ENCODE results near the gene STX1B.
A peak's percentile ranks its signal among the peaks of the same experiment; 100 is the strongest.
"Not testable (repeated sequence)": the region's sequence is repeated elsewhere in the genome, so short reads cannot be mapped to it uniquely, and the experiment has no call there.

STX1B gene

DNA sequence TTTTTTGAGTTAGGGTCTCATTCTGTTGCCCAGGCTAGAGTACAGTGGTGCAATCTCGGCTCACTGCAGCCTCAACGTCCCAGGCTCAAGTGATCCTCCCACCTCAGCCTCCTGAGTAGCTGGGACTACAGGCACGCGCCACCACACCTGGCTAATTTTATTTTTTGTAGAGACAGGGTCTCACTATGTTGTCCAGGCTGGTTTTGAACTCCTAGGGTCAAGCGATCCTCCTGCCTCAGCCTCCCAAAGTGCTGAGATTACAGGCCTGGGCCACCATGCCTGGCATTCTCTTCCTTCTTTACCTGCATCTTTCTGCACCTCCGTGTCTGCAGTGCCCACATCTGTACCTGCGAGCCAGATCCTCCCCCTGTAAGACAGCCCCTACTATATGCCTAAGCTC is 1.4 kb upstream of the STX1B start:
- not testable (repeated sequence) for DNase-seq

DNA sequence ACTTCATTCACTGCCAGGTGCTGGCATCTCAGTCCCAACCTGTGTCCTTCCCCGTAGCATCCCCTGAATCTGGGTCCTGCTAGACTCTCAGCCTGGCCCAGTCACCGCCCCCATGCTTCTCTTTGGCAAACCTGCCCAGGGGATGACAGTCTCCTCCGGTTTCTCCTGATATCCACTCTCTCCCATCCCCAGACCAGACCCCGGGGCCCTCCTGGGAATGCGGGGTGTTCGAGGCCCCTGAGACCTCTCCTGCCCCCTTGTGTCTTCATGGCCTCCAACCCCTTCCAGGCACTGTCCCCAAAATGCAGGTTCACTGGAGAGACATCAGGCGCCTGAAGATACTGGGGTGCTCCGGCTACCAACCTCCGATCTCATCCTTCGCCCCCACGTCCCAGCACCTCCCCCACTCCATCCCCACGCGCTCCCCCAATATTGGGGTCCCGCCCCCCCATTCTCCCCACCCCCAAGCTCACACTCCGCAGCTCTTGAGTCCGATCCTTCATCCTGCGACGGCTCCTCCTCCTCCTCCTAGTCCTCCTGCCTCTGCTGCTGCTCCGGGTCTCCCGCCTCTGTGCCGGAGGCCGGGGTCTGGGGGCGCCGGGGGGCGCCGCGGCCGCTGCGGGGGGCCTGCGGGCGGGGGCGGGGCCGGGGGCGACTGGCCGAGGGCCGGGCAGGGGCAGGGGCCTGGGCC is 399 bp downstream of the STX1B start:
- no peak for DNase-seq

DNA sequence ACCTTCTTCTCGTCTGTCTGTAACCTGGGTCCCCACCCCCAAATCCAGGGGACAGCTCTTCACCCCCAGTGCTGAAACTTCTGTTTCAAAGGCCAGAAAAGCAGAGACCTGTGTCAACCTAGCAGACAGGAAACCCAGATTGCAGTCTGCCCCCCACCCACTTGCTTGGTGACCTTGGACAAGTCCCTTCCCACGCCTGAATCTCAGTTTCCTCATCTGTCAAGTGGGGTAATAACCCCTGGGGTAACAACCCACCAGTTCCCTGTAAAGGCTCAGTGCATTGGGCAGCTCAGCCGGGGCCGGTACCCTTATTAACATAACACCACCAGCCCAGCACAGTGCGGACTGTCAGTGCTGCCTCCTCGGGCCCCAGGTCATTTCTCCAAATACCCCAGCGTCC is 1.3 kb downstream of the STX1B start:
- DNase-seq, result no peak

DNA sequence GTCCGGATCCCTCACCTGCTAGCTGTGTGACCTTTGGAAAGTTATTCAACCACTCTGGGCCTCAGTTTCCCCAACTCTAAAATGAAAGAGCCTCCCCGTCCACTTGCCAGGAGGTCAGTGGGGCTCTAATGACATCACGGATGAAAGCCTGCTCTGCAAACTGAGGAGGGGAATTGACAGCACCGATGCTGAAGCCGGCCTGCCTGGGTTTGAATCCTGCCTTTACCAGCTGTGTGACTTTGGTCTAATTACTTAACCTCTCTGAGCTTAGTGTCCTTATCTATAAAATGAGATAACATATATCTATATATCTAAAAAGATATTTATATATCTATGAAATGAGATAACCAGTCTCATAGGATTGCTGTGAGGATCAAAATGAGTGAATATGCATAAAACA is 1.9 kb downstream of the STX1B start:
- no peak for DNase-seq

DNA sequence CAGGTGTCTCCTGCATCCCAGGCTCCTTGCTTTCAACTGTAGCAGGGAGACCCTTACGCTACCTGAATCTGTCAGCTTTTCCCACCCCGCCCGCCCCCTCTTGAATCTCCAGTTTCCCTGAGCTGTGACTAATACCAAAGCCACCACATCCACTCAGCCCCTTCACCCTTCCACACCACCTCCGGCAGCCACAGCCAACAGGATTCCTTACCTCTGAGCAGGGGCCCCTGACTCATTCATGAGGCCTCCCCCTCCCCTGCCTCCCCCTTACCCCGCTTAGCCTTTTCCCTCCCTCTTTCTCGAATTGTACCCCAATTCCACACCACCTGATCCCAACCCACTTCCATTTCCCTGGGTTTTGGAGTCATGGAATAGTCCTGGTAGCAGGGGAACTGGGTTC is 2.3 kb downstream of the STX1B start:
- DNase-seq, result no peak

DNA sequence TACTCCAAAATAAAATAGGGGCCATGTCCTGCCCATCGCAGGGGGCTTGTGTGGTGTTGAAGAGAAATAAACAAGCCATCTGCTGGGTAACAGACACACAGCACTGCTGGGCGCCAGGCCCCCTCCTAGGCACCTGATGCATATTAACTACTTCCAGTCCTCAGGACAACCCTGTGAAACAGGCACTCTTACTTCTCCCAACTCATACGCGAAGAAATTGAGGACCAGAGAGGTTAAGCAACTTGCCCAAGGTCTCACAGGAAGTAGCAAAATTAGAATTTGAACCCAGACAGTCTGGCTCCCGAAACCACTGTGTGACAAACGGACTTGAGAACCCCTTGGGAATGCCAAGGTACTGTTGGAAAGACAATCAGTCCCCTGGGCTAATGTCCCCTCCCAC is 2.8 kb downstream of the STX1B start:
- DNase-seq, result no peak

DNA sequence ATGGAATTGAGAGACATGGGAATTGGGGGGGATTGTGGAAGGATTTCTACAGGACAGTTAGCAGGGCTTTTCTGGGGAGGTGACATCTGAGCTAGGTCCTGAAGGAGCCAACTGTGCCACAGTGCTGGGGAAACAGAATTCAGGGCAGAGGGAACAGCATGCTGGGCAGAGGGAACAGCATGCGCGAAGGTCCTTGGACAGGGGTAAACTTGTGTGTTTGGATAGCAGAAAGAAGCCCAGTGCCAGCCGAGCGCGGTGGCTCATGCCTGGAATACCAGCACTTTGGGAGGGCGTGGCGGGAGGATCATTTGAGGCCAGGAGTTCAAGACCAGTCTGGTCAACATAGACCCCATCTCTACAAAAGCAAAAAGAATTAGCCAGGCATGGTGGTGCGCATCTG is 3.8 kb downstream of the STX1B start:
- no peak for DNase-seq

DNA sequence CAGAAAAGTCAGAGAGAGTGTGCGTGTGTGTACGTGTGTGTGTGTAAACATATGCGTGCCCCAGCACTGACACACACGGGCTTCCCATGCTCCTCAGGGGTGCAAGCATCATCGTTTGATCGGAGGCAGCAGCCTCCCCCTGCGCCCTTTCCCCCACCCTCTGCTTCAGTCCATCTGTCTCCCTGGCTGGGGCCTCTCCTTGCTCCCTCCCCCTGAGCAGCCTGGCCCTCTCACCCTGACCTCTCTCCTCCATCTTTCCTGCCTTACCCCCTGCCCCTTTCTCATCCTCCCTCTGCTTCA is 4.4 kb downstream of the STX1B start:
- no peak for DNase-seq

DNA sequence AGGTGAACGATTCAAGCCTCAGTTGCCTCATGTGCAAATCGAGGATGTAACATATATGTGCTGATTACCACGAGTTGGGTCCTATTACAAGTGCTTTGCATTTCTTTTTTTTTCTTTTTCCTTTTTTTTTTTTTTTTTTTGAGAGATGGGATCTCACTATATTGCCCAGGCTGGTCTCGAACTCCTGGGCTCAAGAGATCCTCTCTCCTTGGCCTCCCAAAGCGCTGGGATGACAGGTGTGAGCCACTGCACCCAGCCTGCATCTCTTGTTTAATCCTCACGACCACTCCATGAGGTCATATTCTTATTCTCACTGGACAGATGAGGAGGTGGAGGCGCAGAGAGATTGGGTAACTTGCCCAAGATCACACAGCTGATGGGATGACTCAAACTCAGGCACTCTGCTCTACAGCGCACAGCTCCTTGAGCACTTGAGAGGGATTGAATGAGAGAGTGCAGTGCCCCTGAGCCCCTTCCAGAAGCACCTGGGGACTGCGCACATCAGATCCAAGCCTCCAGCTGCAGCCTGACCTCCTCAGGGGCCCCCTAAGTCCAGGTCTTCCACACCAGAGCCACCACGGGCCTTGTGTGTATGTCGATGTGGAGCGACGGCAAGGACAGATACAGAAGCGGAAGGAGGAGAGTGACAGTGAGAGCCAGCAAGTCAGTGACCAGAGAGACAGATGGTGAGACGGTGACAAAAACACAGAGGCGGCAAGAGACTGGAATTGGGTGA is 4.9 kb downstream of the STX1B start:
- DNase-seq, result no peak

DNA sequence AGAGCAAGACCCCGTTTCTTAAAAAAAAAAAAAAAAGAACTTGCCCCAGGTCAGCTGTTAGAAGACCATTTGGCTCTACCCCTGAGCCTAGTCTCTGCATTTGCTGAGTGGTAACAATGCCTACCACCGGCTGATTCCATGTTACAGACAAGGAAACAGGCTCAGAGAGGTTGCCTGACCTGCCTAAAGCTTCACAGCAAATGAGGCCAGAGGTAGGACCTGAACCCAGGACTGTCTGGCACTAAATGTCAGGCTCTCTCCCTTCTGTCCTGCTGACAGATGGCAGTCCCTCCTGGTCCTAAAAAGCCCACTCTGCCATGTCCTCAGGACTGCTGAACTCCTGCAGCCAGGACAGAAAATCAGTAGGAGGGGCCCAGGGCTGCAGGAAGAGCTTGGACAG is 5.8 kb downstream of the STX1B start:
- no peak for DNase-seq

DNA sequence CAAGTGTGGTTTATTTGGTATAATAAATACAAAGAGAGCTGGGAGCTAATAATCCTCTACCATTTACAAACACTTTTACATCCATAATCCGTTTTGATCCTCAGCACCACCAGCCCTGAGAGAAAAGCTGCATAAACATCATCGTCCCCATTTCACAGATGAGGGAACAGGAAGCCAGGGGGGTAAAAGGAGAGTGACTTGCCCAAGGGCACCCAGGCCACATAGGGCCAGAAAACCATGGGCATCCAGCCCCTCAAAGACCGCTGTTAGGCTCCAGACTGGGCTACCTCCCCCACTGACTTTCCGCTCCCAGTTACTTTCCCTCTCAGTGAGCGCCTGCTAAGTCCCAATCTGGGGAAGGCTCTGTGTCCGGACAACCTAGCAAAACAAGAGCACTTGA is 6.7 kb downstream of the STX1B start:
- DNase-seq, result no peak

DNA sequence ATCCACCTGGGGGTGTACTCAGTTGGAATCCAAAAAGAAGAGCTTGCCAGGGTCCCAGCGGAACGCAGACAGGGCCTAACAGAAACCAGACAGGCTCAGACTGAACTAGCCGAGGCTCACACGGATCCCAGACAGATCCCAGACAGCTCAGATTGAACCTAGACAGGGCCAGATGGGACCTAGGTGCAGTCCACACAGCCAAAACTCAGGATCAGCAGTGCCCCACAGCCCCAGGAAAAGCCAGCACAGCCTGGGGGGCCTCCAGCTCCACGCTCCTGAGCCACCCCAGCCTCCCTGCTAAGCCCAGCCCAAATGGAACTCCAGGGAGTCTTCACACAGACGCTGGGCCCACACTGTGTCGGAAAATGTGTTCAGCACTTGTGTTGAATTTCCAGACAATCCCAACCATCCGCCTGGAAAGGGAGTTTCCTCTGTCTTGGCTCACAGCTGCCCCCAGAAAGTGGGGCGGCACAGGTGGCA is 7.5 kb downstream of the STX1B start:
- DNase-seq, result no peak

DNA sequence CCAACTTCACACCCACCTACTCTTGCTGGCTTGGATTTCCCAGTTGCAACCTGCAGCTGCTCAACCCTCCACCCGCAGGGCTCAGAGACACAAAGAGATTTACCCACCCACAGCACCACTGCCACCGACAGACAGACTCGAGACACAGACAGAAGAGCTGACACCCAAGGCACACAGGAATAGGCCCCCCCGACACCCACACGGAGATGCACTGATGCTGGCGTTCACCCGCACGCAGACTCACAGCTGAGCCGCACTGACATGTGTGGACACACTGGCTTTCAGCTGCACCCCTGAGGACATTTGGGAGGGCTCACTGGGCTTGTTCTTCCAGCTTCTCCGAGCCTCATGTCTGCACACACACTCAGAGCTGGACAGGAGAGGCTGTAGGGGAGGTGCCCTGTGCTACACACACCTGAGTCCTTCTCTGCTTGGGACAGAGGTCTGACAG is 8.2 kb downstream of the STX1B start:
- DNase-seq, result no peak

DNA sequence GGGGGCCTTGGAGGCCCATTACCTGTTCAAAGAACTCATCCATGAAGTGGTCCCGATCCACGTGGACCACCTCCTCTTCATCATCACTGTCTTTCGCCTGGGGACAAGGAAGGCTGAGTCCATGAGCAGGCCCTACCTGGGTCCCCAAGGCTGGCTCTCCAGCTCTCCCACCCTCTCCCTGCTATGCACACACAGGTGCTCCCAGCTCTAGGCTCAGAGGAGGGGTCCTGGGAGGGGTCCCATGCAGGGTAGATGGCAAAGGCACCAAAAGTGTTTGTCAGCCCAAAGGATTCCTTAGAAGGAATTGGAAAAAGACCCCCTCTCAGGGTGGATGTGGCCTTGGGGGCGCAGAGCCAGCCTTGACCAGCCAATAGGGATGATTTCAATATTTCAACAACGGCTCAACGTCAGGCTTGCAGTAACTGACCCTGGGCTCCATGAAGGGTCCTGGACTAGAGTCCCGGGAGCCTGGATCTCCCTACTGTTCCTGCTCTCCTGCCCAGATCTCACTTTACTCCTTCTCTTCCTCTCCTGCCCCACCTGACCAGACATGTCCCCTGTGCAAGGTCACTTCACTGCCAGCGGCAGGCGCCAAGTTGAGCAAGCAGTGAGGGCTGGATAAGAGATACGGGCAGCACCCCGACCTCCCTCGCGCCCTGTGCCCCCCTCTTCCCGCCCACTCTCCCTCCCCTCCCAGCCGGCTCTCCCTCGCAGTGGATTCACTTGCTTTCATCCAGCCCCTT is 8.8 kb downstream of the STX1B start:
- no peak for DNase-seq

DNA sequence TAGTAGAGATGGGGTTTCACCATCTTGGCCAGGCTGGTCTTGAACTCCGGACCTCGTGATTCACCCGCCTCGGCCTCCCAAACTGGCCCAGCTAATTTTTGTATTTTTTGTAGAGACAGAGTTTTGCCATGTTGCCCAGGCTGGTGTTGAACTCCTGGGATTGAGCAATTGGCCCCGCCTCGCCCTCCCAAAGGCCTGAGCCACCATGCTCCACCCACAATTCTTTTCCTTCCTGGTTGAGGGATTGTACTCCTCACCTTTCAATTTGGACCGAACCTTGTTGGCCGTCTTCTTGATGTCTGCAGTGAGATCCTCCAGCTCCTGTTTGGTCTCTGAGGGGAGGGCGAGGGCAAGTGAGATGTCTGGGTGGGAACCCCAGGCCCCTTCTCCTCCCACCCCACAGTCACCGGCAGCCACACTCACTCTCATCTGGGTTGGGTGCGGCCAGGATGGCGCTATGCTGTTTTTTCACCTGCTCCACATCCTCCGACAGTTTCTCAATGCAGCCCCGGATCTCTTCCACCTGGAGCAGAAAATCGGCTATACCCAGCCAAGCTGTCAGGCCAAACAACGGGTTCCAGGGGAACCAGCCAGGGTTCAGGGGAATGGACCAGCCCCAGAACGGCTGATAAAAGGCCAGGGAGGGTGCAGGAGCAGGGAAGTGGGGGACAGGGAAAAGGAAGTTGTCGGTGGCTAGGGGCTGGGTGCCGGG is 9.6 kb downstream of the STX1B start:
- DNase-seq, result no peak

DNA sequence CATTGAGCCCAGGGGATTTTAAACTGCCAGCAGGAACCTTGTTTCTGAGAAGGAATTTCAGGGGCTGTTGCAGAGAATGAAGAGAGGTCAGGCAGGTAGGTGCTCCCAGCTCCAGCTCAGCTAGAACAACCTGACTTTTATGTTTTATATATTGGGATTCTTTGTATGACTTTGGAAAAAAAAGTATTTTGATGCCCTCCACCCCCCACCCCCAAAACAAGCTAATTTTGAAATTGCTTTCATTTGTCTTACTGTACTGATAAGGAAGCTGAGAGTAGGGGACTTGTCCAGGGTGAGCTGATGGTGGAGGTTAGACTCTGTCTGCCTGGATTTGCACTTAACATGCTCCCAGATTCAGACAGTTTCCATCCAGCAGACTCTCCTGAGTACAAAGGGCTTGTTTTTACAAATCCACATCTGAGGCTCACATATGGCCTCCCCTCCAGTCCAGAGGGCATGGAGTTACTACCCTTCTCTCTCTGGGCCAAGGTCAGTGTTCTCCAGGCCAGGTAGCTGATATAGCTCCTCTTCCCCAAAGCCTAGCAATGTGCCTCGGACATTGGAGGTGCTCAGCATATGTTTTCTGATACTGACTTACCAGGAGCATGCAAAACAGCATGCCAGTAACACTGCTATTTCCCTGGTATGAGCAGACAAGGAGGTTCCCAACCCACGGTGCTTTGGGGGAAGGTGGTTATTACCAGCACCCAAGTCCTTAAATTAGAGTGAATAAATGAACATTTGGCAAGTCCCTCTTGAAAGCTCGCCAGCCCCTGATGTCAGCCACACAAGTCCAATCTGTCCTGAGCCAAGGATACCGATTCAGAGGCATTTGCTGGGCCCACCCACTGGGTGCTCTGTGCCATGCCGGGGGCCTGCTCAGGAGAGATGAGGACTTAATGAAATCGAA is 11.3 kb downstream of the STX1B start:
- no peak for DNase-seq

DNA sequence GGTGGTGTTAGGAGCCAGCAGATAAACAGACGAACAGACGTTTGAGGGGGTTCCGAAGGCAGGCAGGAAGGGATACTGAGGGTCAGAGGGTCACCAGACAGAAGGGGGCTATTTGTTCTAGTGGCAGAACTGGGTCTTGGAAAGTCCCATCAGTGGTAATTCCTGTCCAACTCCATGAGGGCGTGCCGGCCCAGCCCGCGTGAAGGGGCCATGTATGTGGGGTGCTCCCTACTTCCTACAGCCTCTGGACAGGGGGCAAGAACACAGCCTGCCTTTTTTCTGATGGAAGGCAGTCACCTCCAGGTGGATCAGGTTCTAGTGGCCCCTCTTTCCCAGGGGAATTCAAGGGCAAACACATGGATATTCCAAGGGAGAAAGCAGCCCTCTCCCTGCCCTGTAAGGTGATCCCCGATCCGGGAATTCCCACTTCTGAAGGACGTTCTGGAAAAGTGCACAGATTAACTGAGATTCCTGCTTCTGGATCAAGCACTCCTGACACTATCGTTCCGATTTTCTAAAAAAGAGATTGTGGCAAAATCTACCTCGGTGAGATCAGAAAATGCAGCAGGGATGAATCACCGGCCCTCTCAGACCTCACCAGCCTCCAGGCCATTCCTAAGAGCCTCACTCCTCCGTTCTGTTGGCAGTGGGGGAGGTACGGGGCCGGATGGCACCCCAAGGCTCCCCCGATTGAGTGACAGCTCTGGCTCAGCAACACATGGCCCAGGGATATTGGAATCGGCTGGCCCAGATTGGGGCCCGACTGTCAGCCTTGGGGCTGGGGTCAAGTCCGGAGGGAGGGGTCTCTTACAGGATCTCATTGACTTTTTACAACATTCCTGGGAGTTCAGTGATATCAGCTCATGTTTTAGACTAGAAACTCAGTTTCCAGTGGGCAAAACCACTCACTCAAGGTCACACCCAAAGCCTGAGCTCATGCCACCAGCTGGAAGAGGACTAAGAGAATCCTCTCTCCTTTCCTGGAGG is 12.4 kb downstream of the STX1B start:
- DNase-seq, result no peak

DNA sequence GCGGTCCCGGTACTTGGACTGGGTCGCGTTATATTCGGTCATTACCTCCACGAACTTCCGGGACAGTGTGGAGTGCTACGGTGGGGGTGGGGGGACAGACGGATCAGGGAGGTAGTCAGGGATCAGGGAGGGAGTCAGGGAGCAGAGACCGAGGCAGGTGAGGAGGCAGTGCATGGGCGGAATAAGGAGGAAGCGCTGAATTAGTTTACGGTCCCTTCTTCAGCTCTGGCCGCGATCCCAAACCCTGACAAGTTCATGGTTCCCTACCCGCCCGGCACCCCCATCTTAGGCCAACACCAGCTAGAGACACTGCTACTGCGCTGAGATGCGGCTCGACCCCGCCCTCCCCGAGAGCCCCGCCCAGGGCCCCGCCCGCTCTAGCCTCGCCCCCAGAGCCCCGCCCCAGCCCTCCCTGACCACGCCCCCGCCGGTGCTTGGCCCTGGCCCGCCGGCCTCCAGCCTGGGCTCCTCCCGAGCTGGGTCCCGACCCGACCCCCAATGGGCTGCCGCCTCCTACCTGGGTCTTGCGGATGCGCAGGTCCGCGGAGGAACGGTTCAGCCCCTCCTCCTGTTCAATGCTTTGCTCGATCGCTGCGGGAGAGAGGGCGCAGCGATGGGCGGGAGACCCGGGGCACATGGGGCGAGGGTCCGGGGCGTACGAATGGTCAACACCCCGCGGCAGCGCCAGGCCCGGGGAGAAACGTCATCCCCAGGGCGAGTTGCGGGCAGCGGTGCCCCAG is 13.3 kb downstream of the STX1B start:
- peak; percentile 48 for DNase-seq

DNA sequence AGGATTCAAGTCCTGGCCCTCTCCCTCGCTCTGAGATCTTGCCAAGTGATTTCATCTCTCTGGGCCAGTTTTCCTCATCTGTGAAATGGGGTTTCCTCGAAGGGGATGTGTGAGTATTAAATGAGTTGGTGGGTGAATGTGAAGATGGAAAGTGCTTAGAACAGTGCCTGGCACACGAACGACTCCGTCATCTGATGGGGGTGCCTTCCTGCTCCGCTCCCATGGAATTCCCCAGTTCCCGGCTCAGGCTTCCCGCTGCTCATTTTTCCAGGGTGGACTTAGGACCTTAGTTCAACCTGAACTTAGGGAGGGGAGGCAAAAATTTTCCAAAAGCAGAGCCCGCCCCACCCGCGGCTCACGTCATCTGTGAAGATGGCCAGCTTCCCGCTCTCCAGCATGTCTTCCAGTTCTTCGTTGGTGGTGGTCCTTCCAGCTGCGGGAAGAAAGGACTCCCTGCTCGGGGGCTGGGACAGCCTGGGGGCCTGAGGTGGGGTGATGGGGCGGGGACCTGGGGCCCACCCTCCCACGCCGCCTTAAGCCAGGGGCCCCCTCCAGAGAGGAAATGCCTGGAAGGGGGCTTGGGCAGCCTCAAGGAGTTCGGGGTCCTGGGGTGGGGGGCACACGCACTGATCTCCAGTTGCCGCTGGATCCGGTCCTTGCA is 14.0 kb downstream of the STX1B start:
- DNase-seq, result no peak

DNA sequence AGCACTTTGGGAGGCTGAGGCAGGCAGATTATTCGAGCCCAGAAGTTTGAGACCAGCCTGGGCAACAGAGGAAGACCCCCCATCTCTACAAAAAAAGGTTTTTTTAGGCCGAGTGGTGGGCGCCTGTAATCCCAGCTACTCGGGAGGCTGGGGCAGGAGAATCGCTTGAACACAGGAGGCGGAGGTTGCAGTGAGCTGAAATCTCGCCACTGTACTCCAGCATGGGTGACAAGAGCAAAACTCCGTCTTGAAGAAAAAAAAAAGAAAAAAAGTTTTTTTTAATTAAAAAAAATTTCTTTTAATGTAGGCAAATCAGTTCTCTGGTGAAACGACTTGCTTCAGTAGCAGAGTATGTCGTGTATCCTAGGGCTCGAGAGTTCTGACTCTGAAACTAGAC is 14.5 kb downstream of the STX1B start:
- DNase-seq, result no peak

Measured in NCI-H774 (cell line).